ENCODE data around the gene CAAP1. TPM values are rescaled to one million over a fixed set of nuclear protein-coding genes. Genes with fewer than 3 reads are reported as not detected.
"Not testable (repeated sequence)": the region's sequence is repeated elsewhere in the genome, so short reads cannot be mapped to it uniquely, and the experiment has no call there.

Gene CAAP1
- total RNA-seq, 2 donors from 2014 or later, result 10.5 to 21.7 TPM

GRCh38 chr9:26880262-26880661, 12.3 kb downstream of the CAAP1 start:
- peaks cover 12 to 13% of the 10 kb centered on the region in 2 donors for H3K9me3 Mint-ChIP-seq
- peaks cover 41 to 75% of the 10 kb centered on the region in 2 donors for H3K36me3 Mint-ChIP-seq
- DNase-seq (ENCODE audit: low spot score in 2 of 2) (no peak), ATAC-seq (no peak)
- H3K27ac Mint-ChIP-seq, result no peak overlapping the region

GRCh38 chr9:26875155-26875554, 17.4 kb downstream of the CAAP1 start:
- not testable (repeated sequence) for DNase-seq (ENCODE audit: low spot score in 2 of 2); ATAC-seq; H3K27ac Mint-ChIP-seq
- peaks cover 0 to 12% of the 10 kb centered on the region in 2 donors for H3K9me3 Mint-ChIP-seq
- peaks cover 14 to 29% of the 10 kb centered on the region in 2 donors for H3K36me3 Mint-ChIP-seq

- ATAC-seq, result no peak
- Mint-ChIP-seq H3K36me3 (no peaks in the 10 kb centered on the region), H3K27ac (no peak overlapping the region), H3K9me3 (no peaks in the 10 kb centered on the region)
- no peak for DNase-seq (ENCODE audit: low spot score in 2 of 2)
These were observed 22.3 kb downstream of the CAAP1 start for GRCh38 chr9:26870292-26870691.

- no peak overlapping the region for H3K27ac Mint-ChIP-seq
- H3K9me3 Mint-ChIP-seq, result no peaks in the 10 kb centered on the region
- ATAC-seq, result no peak
- no peak for DNase-seq (ENCODE audit: low spot score in 2 of 2)
- H3K36me3 Mint-ChIP-seq, result peaks cover 6% of the 10 kb centered on the region in 2 donors
These were observed 29.5 kb downstream of the CAAP1 start for GRCh38 chr9:26863074-26863473.

GRCh38 chr9:26856413-26857032, 36.1 kb downstream of the CAAP1 start:
- H3K27ac Mint-ChIP-seq, result no peak overlapping the region
- H3K9me3 Mint-ChIP-seq, result no peaks in the 10 kb centered on the region
- DNase-seq (ENCODE audit: low spot score in 2 of 2), result peak in 1 of 2 donors; percentile 24
- H3K36me3 Mint-ChIP-seq, result peaks cover 10 to 17% of the 10 kb centered on the region in 2 donors
- peak; percentile 44 to 50 for ATAC-seq

- ATAC-seq, result no peak
- Mint-ChIP-seq H3K36me3 (no peaks in the 10 kb centered on the region), H3K27ac (no peak overlapping the region)
These were observed 41.6 kb downstream of the CAAP1 start for GRCh38 chr9:26850995-26851394.

GRCh38 chr9:26833792-26834191, 58.8 kb downstream of the CAAP1 start:
- ATAC-seq (no peak), DNase-seq (ENCODE audit: low spot score in 2 of 2) (no peak)
- no peak overlapping the region for H3K27ac Mint-ChIP-seq
- peaks cover 0 to under 1% of the 10 kb centered on the region in 2 donors for H3K9me3 Mint-ChIP-seq
- peaks cover 10 to 15% of the 10 kb centered on the region in 2 donors for H3K36me3 Mint-ChIP-seq

More at GRCh38 chr9:26850995-26851394, 41.6 kb downstream of the CAAP1 start:
- no peaks in the 10 kb centered on the region for H3K9me3 Mint-ChIP-seq
- DNase-seq (ENCODE audit: low spot score in 2 of 2), result no peak

GRCh38 chr9:26828391-26828955, 64.1 kb downstream of the CAAP1 start:
- H3K36me3 Mint-ChIP-seq; H3K9me3 Mint-ChIP-seq; ATAC-seq; DNase-seq (ENCODE audit: low spot score in 2 of 2): not testable (repeated sequence)
- H3K27ac Mint-ChIP-seq, result peak overlapping the region in 1 of 2 donors; percentile 18

- Mint-ChIP-seq H3K9me3 (no peaks in the 10 kb centered on the region), H3K27ac (no peak overlapping the region), H3K36me3 (no peaks in the 10 kb centered on the region)
- no peak for DNase-seq (ENCODE audit: low spot score in 2 of 2)
- ATAC-seq, result no peak
These were observed 77.8 kb downstream of the CAAP1 start for GRCh38 chr9:26814799-26815198.

GRCh38 chr9:26813247-26813646, 79.4 kb downstream of the CAAP1 start:
- H3K27ac Mint-ChIP-seq, result no peak overlapping the region
- no peaks in the 10 kb centered on the region for H3K9me3 Mint-ChIP-seq
- ATAC-seq, result no peak
- no peaks in the 10 kb centered on the region for H3K36me3 Mint-ChIP-seq
- DNase-seq (ENCODE audit: low spot score in 2 of 2), result no peak

GRCh38 chr9:26812217-26812616, 80.4 kb downstream of the CAAP1 start:
- H3K27ac Mint-ChIP-seq, result no peak overlapping the region
- no peaks in the 10 kb centered on the region for H3K9me3 Mint-ChIP-seq
- no peak for ATAC-seq
- H3K36me3 Mint-ChIP-seq, result no peaks in the 10 kb centered on the region
- DNase-seq (ENCODE audit: low spot score in 2 of 2), result no peak

GRCh38 chr9:26811106-26811505, 81.5 kb downstream of the CAAP1 start:
- ATAC-seq (no peak), DNase-seq (ENCODE audit: low spot score in 2 of 2) (no peak)
- H3K36me3 Mint-ChIP-seq, result no peaks in the 10 kb centered on the region
- no peak overlapping the region for H3K27ac Mint-ChIP-seq
- H3K9me3 Mint-ChIP-seq, result no peaks in the 10 kb centered on the region

- ATAC-seq (no peak), DNase-seq (ENCODE audit: low spot score in 2 of 2) (no peak)
- Mint-ChIP-seq H3K27ac (no peak overlapping the region), H3K9me3 (no peaks in the 10 kb centered on the region), H3K36me3 (no peaks in the 10 kb centered on the region)
These were observed 82.8 kb downstream of the CAAP1 start for GRCh38 chr9:26809795-26810194.

GRCh38 chr9:26807161-26807560, 85.4 kb downstream of the CAAP1 start:
- ATAC-seq (no peak), DNase-seq (ENCODE audit: low spot score in 2 of 2) (no peak)
- H3K27ac Mint-ChIP-seq, result no peak overlapping the region
- H3K36me3 Mint-ChIP-seq, result no peaks in the 10 kb centered on the region
- H3K9me3 Mint-ChIP-seq, result no peaks in the 10 kb centered on the region

- DNase-seq (ENCODE audit: low spot score in 2 of 2), result no peak
- Mint-ChIP-seq H3K27ac (no peak overlapping the region), H3K9me3 (no peaks in the 10 kb centered on the region), H3K36me3 (no peaks in the 10 kb centered on the region)
- no peak for ATAC-seq
These were observed 89.7 kb downstream of the CAAP1 start for GRCh38 chr9:26802921-26803320.

- H3K36me3 Mint-ChIP-seq, result no peaks in the 10 kb centered on the region
- H3K27ac Mint-ChIP-seq, result no peak overlapping the region
- DNase-seq (ENCODE audit: low spot score in 2 of 2) (no peak), ATAC-seq (no peak)
- H3K9me3 Mint-ChIP-seq, result no peaks in the 10 kb centered on the region
These were observed 90.8 kb downstream of the CAAP1 start for GRCh38 chr9:26801772-26802171.

GRCh38 chr9:26800322-26800721, 92.3 kb downstream of the CAAP1 start:
- Mint-ChIP-seq H3K36me3 (no peaks in the 10 kb centered on the region), H3K9me3 (no peaks in the 10 kb centered on the region), H3K27ac (no peak overlapping the region)
- DNase-seq (ENCODE audit: low spot score in 2 of 2) (no peak), ATAC-seq (no peak)

- ATAC-seq (no peak), DNase-seq (ENCODE audit: low spot score in 2 of 2) (no peak)
- H3K36me3 Mint-ChIP-seq, result no peaks in the 10 kb centered on the region
- peaks cover 3 to 10% of the 10 kb centered on the region in 2 donors for H3K9me3 Mint-ChIP-seq
- H3K27ac Mint-ChIP-seq, result no peak overlapping the region
These were observed 101.3 kb downstream of the CAAP1 start for GRCh38 chr9:26791274-26791673.

Measured in activated naive CD4-positive, alpha-beta T cell treated with anti-CD3 and anti-CD28 coated beads, Interleukin-2, amount 50 U/mL, for 72 hours (primary cell).